IPS-15b (cell line): Measurements from ENCODE around the gene LIX1.
"Not testable (repeated sequence)": the region's sequence is repeated elsewhere in the genome, so short reads cannot be mapped to it uniquely, and the experiment has no call there.

ENCODE experiments used
- H3K27me3 ChIP-seq: one replicate; pipeline ENCODE4 v1.6.1; 2013; ENCODE audit warnings: low read length; ENCODE audit not compliant: control insufficient read depth, insufficient read depth
- H3K36me3 ChIP-seq: one replicate; pipeline ENCODE4 v1.6.1; 2013; ENCODE audit warnings: low read length; ENCODE audit not compliant: control insufficient read depth, insufficient read depth
- H3K4me1 ChIP-seq: one replicate; pipeline ENCODE4 v1.6.1; 2013; ENCODE audit warnings: mild to moderate bottlenecking, low read length; ENCODE audit not compliant: control insufficient read depth, insufficient read depth
- H3K4me3 ChIP-seq: one replicate; pipeline ENCODE4 v1.5.1; 2013; ENCODE audit warnings: low read depth, low read length
- H3K9ac ChIP-seq: one replicate; pipeline ENCODE4 v1.6.1; 2013; ENCODE audit warnings: low read depth, mild to moderate bottlenecking, low read length
- H3K9me3 ChIP-seq: one replicate; pipeline ENCODE4 v1.6.1; 2013; ENCODE audit warnings: mild to moderate bottlenecking, low read length; ENCODE audit not compliant: control insufficient read depth, insufficient read depth

Gene LIX1

DNA sequence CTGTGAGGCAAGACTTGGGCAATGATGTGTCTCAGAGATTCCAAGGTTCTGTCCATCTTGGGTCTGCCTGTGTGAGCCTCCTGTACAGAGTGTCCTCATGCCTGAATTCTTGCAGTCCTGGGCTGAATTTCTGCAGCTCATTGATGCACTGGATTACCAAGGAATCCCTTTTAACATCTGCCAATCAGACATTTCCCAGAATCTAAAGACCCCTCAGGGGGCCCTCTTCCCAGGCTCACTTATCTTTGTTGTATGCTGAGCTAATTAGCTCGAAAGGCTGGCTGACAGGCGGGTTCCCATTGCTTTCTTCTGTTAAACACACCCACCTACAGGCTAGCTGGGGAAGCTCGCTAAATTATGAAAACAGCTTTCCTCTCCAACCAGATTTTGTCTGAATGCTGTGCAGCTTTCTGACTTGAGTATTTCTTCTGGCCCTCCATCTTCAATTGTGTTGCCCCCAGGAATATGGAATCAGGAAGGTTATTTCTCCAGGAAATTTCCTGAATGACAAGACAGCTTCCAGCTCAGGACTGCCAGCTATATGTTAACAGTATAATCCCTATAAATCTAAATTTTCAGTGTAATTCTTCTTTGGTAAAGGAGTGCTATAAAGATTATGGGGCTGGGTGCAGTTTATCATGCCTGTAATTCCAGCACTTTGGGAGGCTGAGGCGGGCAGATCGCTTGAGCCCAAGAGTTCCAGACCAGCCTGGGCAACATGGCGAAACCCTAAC is at the start of gene LIX1:
LIX1 (minus strand) TSS at position 91 of the 734 bp plus-strand sequence; CDS start at position 56, 35 bp downstream.
- Histone ChIP-seq H3K36me3 (no peaks in the 10 kb centered on the region), H3K9ac (no peak within 1 kb of the TSS), H3K27me3 (no peaks in the 10 kb centered on the region), H3K4me3 (no peak within 1 kb of the TSS), H3K9me3 (no peaks in the 10 kb centered on the region), H3K4me1 (peaks cover 11% of the 10 kb centered on the region)

DNA sequence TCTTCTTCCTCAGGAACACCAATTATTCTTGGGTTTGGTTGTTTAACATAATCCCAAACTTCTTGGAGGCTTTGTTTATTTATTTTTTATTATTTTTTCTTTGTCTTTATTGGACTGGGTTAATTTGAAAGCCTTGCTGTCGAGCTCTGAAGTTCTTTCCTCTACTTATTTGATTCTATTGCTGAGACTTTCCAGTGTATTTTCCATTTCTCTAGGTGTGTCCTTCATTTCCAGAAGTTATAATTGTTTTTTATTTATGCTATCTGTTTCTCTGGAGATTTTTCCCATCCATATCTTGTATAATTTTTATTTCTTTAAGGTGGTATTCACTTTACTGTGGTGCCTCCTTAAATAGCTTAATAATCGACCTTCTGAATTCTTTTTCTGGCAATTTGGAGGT is 49.5 kb upstream of the LIX1 start:
- no peaks in the 10 kb centered on the region for H3K9me3 ChIP-seq
- H3K27me3 ChIP-seq: no peaks in the 10 kb centered on the region
- no peak overlapping the region for H3K9ac ChIP-seq
- H3K4me3 ChIP-seq: no peak overlapping the region
- H3K4me1 ChIP-seq: peaks cover 9% of the 10 kb centered on the region
- H3K36me3 ChIP-seq: no peaks in the 10 kb centered on the region

DNA sequence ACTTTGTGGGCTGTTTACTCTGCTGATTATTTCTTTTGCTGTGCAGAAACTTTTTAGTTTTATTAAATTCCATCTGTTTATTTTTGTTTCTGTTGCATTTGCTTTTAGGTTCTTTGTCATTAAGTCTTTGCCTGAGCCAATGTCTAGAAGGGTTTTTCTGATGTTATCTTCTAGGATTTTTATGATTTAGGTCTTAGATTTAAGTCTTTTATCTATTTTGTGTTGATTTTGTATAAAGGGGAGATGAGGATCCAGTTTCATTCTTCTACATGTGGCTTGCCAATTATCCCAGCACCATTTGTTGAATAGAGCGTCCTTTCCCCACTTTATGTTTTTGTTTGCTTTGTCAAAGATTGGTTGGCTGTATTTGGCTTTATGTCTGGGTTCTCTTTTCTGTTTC is 47.1 kb upstream of the LIX1 start:
- H3K4me3 ChIP-seq, H3K27me3 ChIP-seq, H3K4me1 ChIP-seq, H3K9me3 ChIP-seq, H3K9ac ChIP-seq, H3K36me3 ChIP-seq: not testable (repeated sequence)

DNA sequence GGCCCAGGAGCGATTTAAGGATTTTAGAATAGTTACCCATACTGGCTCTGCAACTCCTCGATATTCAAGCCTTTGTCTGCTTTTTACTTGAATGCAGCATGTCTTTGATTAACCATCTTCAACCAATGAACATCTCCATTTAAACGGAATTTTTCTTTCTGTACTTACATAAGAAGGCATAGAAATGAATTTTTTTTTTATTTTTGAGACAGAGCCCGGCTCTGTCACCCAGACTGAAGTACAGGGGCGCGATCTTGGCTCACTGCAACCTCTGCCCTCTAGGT is 41.5 kb upstream of the LIX1 start:
- no peak overlapping the region for H3K9ac ChIP-seq
- H3K4me3 ChIP-seq: peak overlapping the region; percentile 89
- no peaks in the 10 kb centered on the region for H3K4me1 ChIP-seq
- peaks cover 2% of the 10 kb centered on the region for H3K27me3 ChIP-seq
- H3K9me3 ChIP-seq: no peaks in the 10 kb centered on the region
- H3K36me3 ChIP-seq: no peaks in the 10 kb centered on the region

DNA sequence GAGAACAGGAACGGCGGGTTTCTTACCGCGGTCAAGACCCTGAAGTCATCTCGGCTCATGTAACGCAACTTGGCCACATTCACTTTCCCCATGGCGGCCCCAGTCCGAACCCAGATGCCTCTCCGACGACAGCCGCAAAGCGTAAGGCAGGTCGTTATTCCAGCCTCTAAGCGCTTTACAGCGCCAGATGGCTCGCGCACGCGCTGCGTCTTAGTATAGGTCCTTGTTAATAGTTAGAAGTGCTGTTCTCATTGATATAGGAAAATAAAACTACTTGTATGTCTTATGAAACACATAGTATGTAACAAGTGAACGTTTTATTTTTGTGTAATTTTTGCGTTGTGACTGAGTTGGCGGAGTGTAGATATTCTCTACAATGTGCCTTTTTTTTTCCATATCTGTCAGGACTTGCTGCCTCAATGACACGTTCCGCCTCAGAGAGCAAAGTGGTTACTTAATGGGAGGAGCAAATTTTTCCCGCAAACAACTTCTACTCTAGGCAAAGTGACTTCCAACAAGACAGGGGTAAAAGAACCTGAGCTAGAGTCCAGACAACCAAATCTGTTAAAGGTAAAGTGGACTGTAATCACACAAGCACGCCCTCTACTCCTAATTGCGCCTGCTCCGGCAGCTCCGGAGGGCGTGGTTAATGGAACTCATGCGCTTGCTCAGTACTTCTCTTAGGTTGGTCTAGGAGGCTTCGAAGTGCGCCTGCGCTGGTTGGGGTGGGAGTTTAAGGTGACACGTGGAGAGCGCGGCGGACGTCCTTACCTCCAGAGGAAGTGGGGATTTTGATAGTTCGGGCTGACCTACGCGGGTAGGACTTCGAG is 40.9 kb upstream of the LIX1 start, which contains the start of gene RIOK2:
RIOK2 (minus strand) TSS at position 148 of the 830 bp plus-strand sequence; CDS start at position 92, 56 bp downstream.
- Histone ChIP-seq H3K4me1 (no peaks in the 10 kb centered on the region), H3K4me3 (peak within 1 kb of the TSS; percentile 89), H3K9ac (peak within 1 kb of the TSS; percentile 77), H3K36me3 (peaks cover 4% of the 10 kb centered on the region), H3K27me3 (peaks cover 2% of the 10 kb centered on the region), H3K9me3 (no peaks in the 10 kb centered on the region)

DNA sequence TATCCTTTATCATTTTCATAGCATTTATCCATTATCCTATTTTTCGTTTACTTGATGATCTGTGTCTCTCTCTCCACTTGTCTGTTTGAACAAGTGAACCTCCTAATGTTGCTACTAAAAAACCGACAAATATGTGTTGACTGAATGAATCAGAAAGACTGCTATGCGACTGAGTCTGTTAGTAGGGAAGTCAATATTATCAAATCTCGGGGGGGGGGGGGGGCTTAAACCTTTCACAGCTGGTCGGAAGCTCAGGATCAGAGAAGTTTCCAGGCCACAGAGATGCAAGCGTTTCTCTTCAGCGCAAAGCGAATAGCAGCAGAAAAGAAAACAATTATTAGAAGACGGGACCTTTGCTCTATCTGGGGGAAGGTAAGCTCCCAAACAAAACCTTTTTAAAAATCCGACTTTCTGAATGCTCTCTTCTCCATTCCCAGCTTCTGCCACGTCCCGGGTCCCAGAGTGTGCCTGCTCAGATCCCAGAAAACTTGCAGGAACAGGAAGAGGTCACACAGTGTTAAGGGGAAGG is 40.2 kb upstream of the LIX1 start:
- H3K36me3 ChIP-seq: peaks cover 7% of the 10 kb centered on the region

DNA sequence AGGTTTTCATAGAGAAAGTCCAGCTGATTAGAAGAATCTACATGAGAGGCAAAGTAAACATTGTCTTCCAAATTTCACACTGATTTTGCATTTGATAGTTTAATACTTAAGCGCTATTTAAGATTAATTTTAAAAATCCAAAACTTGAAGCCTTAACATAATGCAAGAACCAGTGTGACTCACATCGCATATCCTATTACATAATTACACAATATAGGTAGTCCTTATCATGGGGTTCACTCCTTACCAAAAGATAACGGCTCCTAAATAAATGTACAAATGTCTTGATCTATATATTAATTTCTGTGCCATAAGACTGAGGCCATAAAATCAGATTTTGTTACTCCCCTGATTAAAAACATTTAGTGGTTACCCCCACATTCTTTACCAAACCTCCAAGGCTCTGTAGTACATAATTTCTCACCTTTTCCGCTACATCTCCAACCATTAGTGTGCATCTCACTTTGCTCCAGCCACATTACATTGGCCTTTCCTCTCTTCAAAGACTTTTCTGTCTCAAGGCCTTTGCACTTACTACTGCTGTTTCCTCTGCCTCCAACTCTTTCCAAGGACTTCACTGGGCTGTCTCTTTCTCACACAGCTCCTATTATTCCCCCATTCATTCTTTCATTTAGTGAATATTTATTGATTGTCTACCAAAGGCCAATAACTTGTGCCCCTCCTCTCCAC is 39.6 kb upstream of the LIX1 start:
- H3K9ac ChIP-seq: no peak overlapping the region
- peak overlapping the region; percentile 89 for H3K4me3 ChIP-seq

More for the DNA sequence above, 40.2 kb upstream of the LIX1 start:
- Histone ChIP-seq H3K27me3 (peaks cover 2% of the 10 kb centered on the region), H3K9me3 (no peaks in the 10 kb centered on the region), H3K4me3 (peak overlapping the region; percentile 89), H3K9ac (peak overlapping the region; percentile 77), H3K4me1 (no peaks in the 10 kb centered on the region)

DNA sequence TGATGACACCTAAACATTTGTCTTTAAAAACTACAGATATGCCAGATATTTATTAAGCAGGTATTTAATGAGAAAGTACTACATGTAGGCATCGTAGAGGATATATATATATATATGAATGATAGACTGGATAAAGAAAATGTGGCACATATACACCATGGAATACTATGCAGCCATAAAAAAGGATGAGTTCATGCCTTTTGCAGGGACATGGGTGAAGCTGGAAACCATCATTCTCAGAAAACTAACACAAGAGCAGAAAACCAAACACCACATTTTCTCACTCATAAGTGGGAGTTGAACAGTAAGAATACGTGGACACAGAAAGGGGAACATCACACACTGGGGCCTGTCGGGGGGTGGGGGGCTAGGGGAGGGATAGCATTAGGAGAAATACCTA is 37.0 kb upstream of the LIX1 start:
- peaks cover 15% of the 10 kb centered on the region for H3K36me3 ChIP-seq
- H3K4me3 ChIP-seq, H3K9ac ChIP-seq, H3K4me1 ChIP-seq, H3K27me3 ChIP-seq, H3K9me3 ChIP-seq: not testable (repeated sequence)

More for the DNA sequence above, 39.6 kb upstream of the LIX1 start:
- H3K4me1 ChIP-seq: no peaks in the 10 kb centered on the region
- peaks cover 9% of the 10 kb centered on the region for H3K36me3 ChIP-seq
- H3K27me3 ChIP-seq: peaks cover 2% of the 10 kb centered on the region
- H3K9me3 ChIP-seq: no peaks in the 10 kb centered on the region

DNA sequence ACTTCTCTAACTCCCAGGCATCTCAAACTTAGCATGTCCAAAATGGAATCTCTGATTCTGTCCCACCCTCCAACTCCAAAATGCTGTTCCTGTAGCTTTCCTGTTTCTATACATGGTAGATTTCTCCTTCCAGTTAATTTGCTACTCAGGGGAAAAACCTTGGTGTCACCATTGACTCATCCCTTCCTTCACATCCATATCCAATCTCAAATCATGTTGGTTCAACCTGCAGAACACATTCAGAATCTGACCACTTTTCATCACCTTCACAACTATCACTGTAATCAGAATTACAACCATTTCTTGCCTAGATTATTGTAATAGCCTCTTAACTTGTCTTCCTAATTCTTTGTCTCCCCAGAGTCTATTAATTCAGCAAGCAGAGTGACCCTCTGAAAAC is 29.8 kb upstream of the LIX1 start:
- Histone ChIP-seq H3K4me1 (no peaks in the 10 kb centered on the region), H3K9ac (no peak overlapping the region), H3K9me3 (no peaks in the 10 kb centered on the region), H3K27me3 (no peaks in the 10 kb centered on the region), H3K4me3 (no peak overlapping the region), H3K36me3 (peaks cover 18% of the 10 kb centered on the region)

DNA sequence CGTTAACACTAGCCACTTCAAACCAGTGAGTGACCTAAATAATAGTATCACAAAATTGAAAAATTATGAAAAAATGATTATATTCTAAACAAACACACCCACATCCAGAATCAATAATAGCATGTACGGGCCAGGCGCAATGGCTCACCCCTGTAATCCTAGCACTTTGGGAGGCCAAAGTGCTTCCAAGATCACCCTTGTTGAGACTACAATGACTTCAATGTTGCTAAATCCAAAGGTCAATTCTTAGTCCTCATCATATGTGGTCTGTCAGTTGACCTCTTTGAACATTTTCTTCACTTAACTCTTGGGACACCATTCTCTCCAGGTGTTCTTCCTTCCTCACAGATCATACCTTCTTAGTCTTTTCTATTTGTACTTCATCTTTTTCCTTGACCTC is 29.3 kb upstream of the LIX1 start:
- peaks cover 13% of the 10 kb centered on the region for H3K36me3 ChIP-seq
- no peaks in the 10 kb centered on the region for H3K27me3 ChIP-seq
- no peaks in the 10 kb centered on the region for H3K9me3 ChIP-seq
- H3K4me1 ChIP-seq: no peaks in the 10 kb centered on the region
- H3K9ac ChIP-seq: no peak overlapping the region
- H3K4me3 ChIP-seq: no peak overlapping the region

DNA sequence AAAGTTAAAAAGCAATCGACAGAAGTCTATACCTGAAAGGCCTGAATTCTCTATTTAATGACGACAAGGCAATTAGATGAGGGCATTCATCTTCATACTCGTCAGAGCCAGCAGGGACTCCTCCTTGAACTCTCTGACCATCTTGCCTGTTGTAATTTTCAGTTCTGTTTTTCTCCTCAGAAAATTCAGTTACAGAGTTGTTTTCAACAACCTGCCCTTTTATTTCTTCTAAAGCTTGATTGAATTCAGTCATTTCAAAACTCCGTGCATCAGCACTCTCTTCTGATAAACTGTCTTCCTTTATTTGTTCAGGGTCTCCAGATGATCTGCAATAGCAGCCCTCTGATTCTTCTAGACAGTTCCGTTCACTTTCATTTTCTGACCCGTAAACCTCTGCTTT is 25.0 kb upstream of the LIX1 start:
- Histone ChIP-seq H3K4me3 (no peak overlapping the region), H3K27me3 (no peaks in the 10 kb centered on the region), H3K36me3 (peaks cover 7% of the 10 kb centered on the region), H3K9me3 (no peaks in the 10 kb centered on the region), H3K9ac (no peak overlapping the region), H3K4me1 (no peaks in the 10 kb centered on the region)
